HG02840 (cell line): ENCODE results near the gene IFNL2.
"Not testable (repeated sequence)": the region's sequence is repeated elsewhere in the genome, so short reads cannot be mapped to it uniquely, and the experiment has no call there.

Source experiments
- ATAC-seq: cut with Tn5 transposase; IDR thresholded peaks from one replicate; pipeline ENCODE4 v1.9.1; 2021; ENCODE audit warnings: mild to moderate bottlenecking, moderate library complexity, moderate number of reproducible peaks; ENCODE audit not compliant: unreplicated experiment, low FRiP score

The IFNL2 gene

DNA sequence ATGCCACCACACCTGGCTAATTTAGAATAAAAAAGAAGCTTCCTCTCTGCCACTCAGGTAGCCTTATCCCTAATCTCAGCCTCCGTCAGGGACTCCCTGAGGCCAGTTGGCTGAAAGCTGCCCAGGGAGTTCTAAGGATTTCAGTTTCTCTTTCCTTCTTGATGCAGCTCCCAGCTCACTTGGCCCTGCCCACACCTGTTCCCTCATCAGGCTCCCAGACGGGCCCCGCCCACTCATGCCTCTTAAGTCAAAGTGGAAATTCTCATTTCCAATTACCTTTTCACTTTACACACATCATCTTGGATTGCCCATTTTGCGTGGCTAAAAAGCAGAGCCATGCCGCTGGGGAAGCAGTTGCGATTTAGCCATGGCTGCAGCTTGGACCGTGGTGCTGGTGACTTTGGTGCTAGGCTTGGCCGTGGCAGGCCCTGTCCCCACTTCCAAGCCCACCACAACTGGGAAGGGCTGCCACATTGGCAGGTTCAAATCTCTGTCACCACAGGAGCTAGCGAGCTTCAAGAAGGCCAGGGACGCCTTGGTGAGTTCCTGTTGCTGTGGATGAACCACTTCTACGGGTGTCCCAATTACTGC, 28.0 kb downstream of the IFNL2 start, which contains the start of gene IFNL1:
IFNL1 (plus strand) TSS at position 353 of the 591 bp plus-strand sequence; CDS start at position 368, 15 bp downstream.
- no peak for ATAC-seq

DNA sequence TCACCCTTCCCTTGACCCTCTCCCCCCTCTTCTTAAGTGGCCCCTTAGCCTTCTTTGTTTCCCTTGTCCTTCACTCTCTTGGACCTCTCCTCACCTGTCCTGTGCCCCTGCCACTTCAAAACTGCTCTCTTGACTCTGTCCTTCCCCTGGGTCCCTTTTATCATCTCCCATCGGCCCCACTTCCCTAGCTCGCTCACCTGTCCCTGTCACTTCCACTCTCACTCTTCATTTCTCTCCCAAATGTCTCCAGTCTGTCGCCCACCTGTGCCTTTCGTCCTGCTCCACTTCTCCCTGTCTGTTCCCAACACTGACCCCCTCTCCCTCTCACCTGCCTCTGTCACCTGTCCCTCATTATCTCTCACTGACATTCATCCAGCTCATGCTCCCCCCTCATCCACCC, 28.7 kb downstream of the IFNL2 start:
- ATAC-seq: no peak

- no peak for ATAC-seq
Measured at GRCh38 chr19:39297931-39298634, 29.9 kb downstream of the IFNL2 start.

- no peak for ATAC-seq
Measured at GRCh38 chr19:39299404-39299803, 31.2 kb downstream of the IFNL2 start.

DNA sequence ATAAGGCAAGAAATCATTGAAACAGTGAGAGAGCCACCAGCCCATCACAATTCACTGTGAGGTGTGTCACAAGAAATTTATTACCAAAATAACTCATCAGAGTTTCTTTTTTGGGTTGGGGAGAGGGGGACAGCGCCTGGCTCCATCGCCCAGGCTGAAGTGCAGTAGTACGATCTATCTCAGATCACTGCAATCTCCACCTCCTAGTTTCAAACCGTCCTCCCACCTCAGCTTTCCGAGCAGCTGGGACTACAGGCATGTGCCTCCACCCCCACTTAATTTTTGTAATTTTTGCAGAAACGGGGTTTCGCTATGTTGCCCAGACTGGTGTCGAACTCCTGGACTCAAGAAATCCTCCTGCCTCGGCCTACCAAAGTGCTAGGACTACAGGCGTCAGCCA, 31.6 kb downstream of the IFNL2 start:
- no peak for ATAC-seq

DNA sequence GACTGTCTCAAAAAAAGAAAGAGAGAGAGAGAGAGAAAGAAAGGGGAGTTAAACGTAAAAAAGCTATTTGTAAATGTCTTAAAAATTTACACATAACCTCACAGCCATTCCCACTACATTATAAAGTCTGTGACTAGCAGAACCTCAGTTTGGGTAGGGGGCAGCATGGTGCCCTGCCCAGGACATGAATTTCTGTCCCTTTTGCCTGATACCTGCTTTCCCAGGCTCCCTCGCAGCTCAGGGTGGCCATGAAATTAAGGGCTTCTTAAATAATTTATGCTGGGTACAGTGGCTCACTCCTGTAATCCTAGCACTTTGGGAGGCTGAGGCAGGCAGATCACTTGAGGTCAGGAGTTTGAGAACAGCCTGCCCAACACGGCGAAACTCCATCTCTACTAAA, 32.8 kb downstream of the IFNL2 start:
- no peak for ATAC-seq

GRCh38 chr19:39301562-39301961, 33.4 kb downstream of the IFNL2 start:
- ATAC-seq: no peak

GRCh38 chr19:39303373-39304184, 35.4 kb downstream of the IFNL2 start:
- ATAC-seq: no peak

DNA sequence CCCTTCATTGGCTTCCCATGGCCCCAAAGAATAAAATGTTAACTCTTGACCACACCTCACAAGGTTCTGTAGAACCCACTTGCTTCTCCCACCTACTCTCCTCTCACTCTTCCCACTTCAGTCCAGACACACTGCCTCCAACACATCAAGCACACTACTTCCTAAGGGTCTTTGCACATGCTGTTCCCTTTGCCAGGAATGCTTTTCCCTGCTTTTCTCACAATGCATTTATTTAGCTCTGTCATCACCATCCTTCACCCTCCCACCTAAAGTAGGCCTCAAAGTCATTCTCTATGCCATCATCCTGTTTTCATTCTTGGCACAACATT, 36.0 kb downstream of the IFNL2 start:
- no peak for ATAC-seq

DNA sequence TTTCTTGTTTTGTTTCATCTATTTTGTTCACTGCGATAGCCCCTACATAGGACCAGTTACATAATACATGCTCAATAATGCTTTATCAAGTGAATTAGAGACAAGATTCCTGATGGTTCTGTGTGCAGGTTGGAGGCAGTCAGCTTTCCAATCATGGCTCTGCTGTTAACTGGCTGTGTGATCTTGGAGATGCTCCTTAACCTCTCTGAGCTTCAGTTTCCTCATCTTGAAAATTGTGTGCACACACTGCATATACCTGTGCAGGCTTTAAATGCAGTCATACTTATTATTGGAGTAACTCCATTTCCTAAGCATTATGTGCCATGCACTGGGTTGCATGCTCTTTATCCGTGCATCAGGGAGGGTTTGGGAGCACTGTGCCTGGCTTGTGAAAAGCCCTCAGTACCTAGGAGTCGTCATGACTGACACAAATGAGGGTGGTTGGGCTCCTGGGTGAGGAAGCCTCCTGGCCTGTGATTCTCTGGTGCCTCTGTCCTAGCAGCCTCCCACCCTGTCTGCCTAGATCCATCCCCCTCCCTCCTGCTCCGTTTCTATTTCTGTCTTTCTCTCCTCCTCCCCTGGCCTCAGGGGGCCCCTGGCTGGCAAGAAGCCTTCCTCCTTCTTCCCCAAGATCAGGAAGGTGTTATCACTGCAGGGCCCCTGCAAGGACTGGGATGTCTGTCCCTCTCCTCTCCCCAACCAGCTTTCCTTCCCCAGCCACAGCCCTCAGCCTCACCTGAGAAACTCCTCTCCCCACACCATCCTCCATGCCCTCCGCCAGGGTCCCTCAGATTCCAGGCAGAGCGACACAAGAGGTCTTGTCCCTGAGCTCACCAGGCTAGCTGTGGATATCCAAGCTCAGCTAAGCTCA, 36.7 kb downstream of the IFNL2 start:
- no peak for ATAC-seq

DNA sequence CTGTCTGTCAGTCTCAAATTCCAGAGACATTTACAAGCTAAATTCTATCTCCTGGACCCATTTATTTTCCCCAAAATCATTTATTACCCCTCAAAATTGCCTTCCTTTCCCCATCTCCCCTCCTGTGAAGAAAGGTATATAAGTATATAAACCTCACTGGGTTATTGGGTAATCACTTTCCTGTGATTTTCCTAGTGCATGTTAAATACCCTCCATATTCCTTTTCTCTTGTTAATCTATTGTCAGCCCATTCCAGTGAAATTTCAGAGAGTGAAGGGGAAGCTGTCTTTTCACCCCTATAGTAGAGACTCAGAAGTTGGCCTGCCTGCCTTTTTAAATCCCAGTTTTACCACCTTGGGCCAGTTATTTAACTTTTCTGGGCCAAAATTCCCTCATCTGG, 37.9 kb downstream of the IFNL2 start:
- no peak for ATAC-seq

- no peak for ATAC-seq
Measured at GRCh38 chr19:39307046-39307821, 39.0 kb downstream of the IFNL2 start.

GRCh38 chr19:39307822-39308530, 39.8 kb downstream of the IFNL2 start:
- no peak for ATAC-seq

DNA sequence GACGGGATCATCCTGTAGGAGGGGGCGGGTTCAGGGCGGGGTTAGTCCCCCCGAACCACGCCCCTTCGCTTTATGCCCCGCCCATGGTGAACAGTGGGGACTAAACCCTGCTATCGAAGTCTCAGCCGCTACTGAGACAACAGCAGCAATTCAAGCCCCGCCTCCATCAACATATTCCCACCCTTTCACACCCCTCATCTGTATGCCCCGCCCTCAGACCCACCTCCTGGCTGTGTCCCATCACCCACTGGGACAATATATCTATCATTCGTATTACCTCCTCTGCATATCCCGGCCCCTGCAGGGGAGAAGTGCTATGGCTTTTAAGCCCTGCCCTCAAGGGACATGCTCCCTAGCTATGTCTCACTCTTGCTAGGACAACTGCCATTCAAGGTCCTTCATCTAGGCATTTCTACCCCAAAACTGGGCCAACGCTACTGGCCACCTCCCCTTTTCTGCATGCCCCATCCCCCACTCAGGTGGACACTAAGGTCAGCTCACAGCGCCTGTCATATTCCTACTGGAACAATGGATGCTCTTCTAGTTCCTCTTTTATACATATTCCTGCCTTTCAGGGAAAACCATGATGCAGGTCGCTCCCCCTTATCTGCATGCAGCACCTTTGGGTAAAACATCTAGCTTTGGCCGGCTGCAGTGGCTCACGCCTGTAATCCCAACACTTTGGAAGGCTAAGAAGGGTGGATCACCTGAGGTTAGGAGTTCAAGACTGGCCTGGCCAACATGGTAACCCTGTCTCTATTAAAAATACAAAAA, 40.5 kb downstream of the IFNL2 start:
- ATAC-seq: no peak

GRCh38 chr19:39309305-39309670, 41.1 kb downstream of the IFNL2 start:
- ATAC-seq: not testable (repeated sequence)

- ATAC-seq: no peak
Measured at GRCh38 chr19:39310558-39311311, 42.5 kb downstream of the IFNL2 start.

- no peak for ATAC-seq
Measured at GRCh38 chr19:39314016-39314728, 46.0 kb downstream of the IFNL2 start.
